ENCODE measurements around the gene SGPP1.
"Not testable (repeated sequence)": the region's sequence is repeated elsewhere in the genome, so short reads cannot be mapped to it uniquely, and the experiment has no call there.

Gene SGPP1

DNA sequence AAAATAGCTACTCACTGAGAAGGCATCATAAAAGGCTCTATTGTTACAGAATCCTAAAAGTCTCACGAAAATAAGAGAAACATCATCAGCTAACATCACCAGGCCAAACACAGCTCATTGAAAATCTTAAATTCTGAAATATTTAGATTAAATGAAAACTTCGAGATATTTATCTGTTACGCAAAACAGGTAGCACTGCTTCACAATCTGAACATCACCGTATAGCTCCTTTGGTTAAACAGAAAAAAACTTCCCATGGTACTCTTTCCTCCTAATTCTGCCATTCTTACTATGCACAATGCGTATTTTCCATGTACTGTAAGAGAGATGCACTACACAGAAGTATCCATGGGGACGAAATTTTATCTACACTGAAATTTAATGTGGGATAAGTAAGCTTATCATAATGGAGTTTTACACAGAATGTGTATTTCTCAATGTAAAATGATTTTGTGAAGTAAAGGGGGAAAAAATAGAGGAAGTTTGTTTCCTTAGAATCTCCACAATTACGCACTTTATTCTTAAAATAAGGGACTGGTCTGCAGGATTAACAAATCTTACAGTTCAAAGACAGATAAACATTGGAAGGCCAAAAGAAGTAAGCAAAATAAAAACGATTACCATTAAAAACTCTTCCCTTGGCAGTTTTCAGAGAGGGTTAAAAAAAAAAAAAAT is 1.9 kb downstream of the SGPP1 start:
- no peak for DNase-seq

DNA sequence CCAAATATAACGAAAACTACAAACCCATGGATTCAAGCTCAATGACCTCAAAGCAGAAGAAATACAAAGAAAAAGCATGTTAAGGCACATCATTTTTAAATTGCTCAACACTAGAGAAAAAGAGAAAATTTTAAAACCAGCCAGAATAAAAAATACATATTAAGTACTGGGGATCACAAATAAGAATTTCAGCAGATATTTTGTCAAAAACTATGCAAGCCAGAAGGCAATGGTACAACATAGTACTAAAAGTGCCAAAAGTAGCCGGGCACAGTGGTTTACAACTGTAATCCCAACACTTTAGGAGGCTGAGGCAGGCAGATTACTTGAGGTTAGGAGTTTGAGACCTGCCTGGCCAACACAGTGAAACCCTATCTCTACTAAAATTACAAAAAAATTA is 10.2 kb downstream of the SGPP1 start:
- DNase-seq: peak in 1 of 2 donors; percentile 25

DNA sequence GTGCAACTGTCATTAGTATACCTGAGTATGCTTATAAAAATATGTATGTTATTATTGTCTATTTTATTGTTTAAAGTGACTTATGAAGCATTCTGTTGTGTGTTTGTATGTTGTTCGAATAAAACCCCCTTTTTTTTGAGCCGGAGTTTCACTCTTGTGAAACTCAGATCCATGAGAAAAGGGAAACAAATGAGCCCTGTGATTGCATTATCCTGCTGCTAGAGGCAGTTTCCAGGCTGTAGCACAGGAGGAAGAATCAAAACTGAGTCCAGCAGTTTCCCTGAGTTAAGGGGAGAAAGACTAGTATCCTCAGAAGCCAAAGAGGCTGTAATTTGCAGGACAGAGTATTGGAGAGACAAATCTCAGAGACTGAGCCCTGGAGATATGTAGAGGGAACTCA is 12.5 kb downstream of the SGPP1 start:
- DNase-seq: no peak

DNA sequence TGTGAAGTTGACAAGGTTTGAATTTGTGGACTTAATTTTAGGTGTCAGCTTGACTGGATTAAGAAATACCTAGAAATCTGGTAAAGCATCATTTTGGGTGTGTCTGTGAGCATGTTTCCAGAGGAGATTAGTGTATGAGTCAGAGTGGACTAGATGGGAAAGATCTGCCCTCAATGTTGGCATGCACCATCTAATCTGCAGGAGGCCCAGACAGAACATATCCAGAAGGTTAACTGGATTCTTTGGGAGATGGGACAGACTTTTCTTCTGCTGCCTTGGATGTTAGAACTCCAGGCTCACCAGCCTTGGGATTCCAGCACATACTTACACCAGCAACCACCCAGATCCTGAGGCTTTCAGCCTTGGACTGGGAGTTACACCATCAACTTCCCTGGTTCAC is 14.1 kb downstream of the SGPP1 start:
- DNase-seq: no peak

DNA sequence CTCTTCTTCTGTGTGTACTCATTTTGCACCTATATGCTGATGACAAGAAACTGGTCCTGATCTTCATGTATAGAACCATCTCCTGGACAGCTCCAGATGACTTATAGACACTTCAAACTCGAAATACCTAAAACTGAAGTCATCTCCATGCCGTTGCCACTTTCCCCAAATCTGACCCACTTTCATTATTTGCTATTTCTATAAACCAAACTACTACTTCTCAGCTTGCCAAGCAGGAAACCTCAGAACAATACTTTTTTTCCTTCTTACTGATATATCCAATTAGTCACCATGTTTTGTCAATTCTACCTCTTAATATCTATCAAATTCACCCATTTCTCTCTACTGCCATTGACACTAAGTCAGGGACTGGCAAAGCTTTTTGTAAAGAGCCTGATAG is 14.8 kb downstream of the SGPP1 start:
- DNase-seq: no peak

DNA sequence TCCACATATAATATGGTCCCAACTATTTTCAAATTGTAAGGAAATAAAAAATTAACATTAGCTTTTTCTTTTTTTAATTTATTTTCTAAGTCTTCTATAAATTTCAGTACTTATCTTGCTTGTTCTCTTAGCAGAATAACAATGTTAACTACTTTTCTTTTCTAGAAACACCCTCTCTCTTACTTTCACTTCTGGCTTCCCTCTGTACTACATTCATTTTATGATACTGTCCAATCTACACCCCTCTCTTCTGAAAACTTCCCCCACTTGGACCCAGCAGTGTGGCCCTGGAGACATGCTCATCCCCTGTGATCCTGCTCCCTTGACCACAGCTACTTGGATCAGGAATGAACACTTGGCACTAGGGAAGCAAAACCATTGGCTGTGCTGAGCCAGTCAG is 15.7 kb downstream of the SGPP1 start:
- no peak for DNase-seq

DNA sequence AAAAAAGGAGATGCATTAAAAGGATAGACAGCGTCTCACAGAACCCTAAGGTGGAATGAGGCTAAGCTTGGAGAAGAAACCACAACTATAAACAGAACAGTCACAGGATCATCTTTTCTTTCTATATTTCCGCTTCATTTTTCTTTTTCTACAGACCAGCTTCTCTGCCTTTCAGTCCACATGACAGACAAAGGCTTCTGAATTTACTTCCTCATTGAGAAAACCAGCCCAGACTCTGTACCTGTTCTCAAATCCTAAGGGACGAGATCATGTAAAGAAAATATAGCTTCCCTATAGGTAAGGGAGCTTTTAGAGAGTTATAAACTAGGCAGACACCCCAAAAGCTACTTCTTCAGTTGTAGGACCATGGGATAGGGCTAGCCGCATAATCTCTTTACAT is 17.4 kb downstream of the SGPP1 start:
- no peak for DNase-seq

DNA sequence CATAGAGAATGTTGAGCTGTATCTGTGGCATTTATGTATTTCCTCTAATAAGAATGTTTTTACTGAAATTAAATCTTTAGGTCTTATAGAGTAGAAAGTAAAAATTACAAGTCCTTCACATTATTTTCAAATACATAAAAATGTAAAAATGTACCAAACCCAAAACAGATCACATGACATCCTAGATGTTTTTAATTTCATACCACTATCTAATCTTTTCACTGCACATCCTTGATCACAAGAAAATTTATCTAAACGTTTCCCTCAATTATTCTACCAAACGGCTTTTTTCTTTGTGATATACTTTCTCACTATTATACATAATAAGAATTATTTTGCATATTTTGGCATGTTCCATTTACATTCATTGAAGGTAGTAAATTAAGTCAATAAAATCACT is 18.3 kb downstream of the SGPP1 start:
- DNase-seq: no peak

DNA sequence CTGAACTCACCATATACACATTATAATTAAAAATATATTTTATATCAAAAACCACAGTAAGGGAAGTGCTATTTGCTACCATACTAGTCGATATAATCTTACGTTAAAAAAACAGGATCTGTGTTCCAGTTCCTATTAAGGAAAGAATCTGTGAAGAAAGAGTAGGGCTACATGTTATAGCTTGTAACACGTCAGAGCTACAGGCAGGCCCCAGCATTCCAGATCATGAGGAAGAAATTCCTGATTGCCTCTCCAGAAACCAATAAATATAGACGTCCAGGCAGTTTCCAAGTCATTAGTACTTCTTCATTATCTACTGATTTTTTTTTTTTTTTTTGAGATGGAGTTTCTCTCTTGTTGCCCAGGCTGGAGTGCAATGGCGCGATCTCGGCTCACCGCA is 20.6 kb downstream of the SGPP1 start:
- DNase-seq: no peak

DNA sequence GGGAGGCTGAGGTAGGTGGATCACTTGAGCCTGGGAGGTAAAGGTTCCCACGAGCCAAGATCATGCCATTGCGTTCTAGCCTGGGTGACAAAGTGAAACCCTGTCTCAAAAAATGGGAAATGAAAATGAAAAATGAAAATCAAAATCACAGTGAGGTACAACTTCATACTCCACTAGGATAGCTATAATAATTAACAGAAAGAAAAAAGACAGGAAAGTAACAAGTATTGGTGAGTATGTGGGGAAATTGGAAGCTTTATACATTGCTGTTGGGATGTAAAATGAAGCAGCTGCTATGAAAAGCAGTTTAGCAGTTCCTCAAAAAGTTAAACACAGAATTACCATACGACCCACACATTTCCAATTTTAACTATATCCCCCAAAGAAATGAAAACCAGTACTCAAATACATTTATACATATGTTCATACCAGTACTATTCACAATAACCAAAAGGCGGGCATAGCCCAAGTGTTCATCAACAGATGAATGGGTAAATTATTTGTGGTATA is 22.2 kb downstream of the SGPP1 start:
- no peak for DNase-seq

DNA sequence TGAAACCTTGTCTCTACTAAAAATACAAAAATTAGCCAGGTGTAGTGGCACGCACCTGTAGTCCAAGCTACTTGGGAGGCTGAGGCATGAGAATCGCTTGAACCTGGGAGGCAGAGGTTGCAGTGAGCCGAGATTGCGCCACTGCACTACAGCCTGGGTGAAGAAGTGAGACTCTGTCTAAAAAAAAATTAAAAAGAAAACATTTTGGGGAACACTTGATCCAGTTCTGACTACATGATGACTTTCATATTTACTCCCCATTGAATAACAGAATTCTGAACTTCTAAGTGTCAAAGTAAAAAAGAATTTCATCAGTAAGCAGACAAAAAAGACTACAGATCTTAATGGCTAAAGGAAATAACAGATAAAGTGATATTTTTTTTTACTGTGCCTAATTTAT is 25.3 kb downstream of the SGPP1 start:
- DNase-seq: not testable (repeated sequence)

DNA sequence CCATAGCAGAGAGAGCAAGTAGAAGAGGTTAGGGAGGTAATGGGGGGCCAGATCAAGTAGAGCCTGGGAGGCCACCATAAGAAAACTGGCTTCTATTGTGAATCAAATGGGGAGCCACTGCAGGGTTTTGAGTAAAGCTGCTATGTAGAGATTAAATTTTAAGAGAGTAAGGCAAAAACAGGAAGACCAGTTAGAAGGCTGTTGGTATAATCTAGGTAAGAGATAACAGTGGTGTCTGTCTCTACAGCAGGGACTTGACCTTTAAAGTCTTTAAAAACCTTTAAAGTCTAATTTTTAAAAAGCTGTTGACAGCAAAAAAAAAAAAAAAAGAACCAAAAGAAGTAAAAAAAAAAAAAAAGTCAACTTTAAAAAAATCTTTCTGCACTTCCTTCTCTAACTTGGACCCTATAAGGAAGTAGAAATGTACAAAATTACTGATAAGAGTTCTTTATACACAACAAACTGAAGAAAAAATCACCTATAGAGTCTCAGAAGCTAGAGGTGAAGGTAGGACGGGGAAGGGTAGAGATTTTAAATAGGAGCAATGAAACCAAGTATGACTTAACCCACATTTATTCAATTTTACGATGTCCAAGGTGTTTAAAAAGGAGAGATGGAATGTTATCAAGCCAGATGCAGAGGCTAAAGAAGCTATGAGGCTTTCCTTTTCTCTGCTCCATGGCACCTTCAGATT is 26.1 kb downstream of the SGPP1 start:
- DNase-seq: no peak

DNA sequence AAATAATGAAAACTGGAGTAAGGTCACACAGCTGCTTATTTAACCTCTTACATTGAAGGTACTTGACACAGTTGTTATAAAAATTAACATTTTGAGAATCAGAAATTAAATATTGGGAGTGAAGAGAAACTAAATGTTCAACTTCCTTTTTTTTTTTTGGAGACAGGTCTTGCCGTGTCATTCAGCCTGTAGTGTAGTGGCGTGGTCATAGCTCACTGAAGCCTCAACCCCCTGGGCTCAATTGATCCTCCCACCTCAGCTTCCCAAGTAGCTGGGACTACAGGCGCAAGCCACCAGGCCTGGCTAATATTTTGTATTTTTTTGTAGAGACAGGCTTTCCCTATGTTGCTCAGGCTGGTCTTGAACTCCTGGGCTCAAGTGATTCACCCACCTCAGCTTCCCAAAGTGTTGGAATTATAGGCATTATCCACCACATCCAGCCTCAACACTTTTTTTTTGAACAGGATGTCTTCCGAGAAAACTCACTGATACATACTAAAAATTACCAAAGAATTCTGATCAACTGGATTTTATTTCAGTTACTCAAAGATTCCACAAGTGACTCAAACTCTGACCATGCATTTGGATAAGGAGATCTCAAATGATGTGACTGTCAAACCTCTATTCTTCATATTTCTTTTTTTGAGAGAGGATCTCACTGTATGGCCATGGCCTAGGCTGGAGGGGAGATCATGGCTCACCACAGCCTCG is 35.4 kb downstream of the SGPP1 start:
- no peak for DNase-seq

DNA sequence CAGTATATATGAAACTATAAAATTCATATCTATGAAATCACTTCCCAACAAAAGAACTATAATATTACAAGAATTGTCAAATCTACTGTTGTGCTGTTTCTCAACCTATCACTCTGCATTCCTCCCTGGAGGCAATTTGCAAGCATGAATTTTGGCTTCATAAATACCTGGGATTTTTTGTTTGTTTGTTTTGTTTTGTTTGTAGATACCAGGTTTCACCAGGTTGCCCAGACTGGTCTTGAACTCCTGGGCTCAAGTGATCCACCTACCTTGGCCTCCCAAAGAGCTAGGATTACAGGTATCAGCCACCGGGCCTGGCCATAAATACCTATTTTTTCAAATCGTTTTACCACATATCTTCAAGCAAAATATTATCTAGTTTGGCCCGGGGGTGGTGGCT is 38.7 kb downstream of the SGPP1 start:
- no peak for DNase-seq

DNA sequence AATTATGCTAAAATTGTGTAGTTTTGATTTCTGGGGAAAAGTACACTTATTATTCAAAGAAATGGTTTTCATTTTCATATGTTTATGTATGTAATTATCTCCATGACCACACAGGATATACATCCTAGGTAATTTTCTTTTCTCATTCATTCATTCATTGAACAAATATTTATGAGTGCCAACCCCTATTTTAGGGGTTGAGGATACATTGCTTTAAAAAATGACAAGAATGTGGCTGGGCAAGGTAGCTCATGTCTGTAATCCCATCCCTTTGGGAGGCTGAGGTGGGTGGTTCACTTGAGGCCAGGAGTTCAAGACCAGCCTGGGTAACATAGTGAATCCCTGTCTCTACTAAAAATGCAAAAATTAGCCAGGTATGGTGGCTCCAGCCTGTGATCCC is 40.9 kb downstream of the SGPP1 start:
- no peak for DNase-seq

DNA sequence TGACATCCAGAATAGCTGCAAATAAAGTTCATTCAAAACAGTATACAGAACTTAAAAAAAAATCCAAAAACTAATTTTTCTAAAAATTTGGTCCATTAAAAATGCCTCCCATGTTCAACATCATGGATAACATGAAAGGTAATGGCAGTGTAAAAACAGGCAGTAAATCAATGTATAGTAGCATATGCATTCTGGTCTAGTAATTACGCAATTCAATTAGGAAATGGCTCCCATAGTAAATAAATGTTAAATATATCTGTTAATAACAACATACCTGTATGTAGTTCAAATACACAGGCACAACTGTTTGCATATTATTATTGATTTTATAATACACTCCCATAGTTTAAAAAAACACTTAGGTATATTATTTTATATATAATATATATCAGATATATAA is 42.5 kb downstream of the SGPP1 start:
- no peak for DNase-seq

DNA sequence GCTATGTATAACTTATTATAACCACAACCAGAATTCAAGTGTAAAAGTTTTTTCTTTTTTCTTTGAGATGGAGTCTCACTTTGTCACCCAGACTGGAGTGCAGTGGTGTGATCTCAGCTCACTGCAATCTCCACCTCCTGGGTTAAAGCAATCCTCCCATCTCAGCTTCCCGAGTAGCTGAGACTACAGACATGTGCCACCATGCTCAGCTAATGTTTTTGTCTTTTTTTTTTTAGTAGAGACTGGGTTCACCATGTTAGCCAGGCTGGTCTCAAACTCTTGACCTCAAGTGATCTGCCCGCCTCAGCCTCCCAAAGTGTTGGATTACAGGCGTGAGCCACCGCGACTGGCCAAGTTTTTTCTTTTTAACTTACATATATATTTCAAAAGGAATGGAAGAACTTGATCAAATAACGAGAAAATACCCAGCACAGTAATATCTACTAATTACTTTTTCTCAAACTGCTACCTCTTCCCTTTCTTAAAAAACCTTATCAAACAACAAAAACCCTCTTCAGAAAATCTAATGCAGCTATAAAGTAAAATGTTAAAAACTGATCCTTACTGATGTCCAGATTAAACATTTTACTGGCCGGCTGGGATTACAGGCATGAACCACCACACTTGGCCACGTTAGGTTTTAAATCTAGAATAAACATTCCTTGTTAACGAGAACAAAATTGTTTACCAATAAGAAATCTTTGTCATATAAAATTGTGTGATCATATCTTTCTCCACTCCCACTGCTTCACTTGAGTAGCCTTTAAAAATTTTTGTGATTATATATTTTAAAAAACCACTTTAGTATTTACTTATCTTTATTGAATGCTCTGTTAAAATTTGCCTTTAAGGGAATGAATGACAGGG is 44.9 kb downstream of the SGPP1 start:
- DNase-seq: no peak

DNA sequence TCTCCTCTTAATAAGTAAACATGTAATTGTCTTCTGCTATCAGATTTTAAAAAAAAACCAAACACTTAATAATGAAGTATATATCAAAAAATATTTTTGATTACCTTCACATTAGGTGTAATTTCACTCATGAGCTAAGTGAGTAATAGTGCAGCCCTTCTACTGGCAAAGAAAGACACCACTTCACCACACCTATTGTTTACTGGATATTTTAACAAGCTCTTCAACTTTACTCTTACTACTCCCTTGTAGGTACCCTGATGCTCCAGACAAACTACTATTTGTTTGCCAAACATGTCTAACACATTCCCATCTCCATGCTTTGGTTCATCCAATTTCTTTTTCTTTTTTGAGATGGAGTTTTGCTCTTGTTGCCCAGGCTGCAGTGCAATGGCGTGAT is 49.3 kb downstream of the SGPP1 start:
- DNase-seq: no peak

DNA sequence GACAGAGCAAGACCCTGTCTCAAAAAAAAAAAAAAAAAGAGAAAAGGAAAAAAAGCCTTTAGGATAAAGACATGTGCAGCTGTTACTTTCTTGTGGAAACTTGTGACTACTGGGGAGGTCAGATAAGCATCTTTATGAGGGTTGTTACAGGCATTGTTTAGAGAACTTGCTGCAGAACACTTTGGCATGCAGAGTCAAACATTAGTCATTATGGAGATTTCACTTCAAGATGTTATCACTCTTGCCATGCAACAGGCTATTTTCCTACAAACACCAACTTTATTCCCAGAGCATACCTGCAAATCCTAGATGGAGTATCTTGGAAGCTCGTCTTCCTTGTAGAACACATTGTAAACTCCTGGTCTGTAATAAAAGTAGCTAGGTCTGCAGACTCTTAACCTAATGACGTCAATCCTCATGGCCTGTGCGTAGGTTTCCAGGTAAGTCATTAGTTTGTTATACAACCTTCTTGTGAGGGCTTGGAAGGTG is 49.9 kb downstream of the SGPP1 start:
- no peak for DNase-seq

DNA sequence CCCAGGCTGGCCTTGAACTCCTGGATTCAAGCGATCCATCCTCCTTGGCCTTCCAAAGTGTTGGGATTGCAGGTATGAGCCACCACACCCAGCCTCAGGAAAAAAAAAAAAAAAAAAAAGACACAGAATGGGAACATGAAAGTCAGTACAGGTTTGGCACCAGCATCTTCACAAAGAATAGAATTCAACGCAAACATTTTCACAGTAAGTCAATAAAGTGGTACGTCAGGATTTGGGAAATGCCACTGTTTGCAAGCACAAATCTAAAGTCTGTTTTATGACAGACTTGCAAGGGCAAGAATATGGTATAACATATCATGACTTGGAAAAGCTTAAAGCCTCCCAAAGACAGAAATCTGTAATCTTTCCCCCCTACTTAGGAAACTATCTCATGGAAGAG is 51.2 kb downstream of the SGPP1 start:
- no peak for DNase-seq

DNA sequence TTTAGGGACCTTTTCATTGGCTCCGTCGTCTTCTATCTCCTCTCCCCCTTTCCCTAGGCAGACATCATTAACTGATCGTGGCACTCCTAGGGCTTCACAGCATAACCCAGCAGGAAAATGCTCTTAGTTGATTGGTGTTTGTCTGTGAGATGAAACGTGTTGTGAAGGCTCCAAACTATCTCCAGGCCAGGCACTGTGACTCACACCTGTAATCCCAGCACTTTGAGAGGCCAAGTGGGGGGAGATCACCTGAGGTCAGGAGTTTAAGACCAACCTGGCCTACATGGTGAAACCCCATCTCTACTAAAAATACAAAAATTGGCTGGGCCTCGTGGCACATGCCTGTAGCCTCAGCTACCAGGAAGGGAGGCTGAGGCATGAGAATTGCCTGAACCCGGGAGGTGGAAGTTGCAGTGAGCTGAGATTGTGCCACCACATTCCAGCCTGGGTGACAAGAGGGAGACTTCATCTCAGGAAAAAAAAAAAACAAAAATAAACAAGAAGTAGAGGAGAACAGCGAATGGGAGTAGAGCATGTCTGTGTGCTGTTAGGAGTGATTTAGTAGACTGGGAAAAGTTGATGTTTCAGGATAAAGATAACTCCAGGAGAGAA is 53.9 kb downstream of the SGPP1 start:
- DNase-seq: no peak

DNA sequence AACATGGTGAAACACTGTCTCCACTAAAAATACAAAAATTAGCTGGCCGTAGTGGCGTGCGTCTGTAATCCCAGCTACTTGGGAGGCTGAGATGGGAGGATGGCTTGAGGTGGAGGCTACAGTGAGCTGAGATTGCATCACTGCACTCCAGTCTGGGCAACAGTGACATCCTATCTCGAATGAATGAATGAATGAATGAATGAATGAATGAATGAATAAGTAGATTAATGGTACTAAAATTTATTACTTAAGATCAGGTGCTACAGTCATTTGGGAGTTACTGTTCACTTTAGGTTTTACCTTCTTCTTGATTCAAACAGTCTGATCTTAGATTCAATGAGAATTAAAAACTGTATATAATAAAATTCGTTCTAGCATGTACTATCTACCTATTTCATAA is 54.6 kb downstream of the SGPP1 start:
- no peak for DNase-seq

All from CD4-positive, alpha-beta T cell treated with Interferon alpha-2 for 1 hour (primary cell).